Raji (cell line): ENCODE results near the gene PDE1A.

Experiments
- POLR2A ChIP-seq: IDR thresholded peaks from 2 replicates; pipeline ENCODE4 v1.6.1; 2011; ENCODE audit warnings: low read depth, low read length, control low read depth; ENCODE audit not compliant: insufficient read depth

The PDE1A gene

GRCh38 chr2:182128821-182129707 is 297.8 kb downstream of the PDE1A start:
- TF ChIP-seq POLR2A, result no peak

GRCh38 chr2:182117196-182117595 is 309.6 kb downstream of the PDE1A start:
- no peak for TF ChIP-seq POLR2A

- no peak for TF ChIP-seq POLR2A
These were observed 310.1 kb downstream of the PDE1A start for GRCh38 chr2:182116774-182117173.

GRCh38 chr2:182115258-182115657 is 311.6 kb downstream of the PDE1A start:
- TF ChIP-seq POLR2A, result no peak

- no peak for TF ChIP-seq POLR2A
These were observed 313.5 kb downstream of the PDE1A start for GRCh38 chr2:182113334-182113733.

- no peak for TF ChIP-seq POLR2A
These were observed 316.5 kb downstream of the PDE1A start for GRCh38 chr2:182110347-182110746.

GRCh38 chr2:182103526-182103925 is 323.3 kb downstream of the PDE1A start:
- no peak for TF ChIP-seq POLR2A

- TF ChIP-seq POLR2A, result no peak
These were observed 325.6 kb downstream of the PDE1A start for GRCh38 chr2:182101263-182101662.

GRCh38 chr2:182098648-182099047 is 328.2 kb downstream of the PDE1A start:
- TF ChIP-seq POLR2A, result no peak

- no peak for TF ChIP-seq POLR2A
These were observed 329.2 kb downstream of the PDE1A start for GRCh38 chr2:182097571-182098164.

GRCh38 chr2:182090486-182090885 is 336.4 kb downstream of the PDE1A start:
- TF ChIP-seq POLR2A, result no peak
